Adrenal gland (tissue), 12 donors: ENCODE measurements around the gene SPTBN1. TPM values are rescaled to one million over a fixed set of nuclear protein-coding genes. Genes with fewer than 3 reads are reported as not detected.
A peak's percentile ranks its signal among the peaks of the same experiment; 100 is the strongest.

Experiments used
- DNase-seq, 7 donors: peaks; one replicate each; pipeline ENCODE4 v3.0.0-alpha.2; 2019 to 2020
- H3K27ac ChIP-seq, 5 donors: fragments of 200-600 bp; sonication (generic) in 4 of 5; 1 replicate in 3 of 5; 2 replicates in 2 of 5; pipeline versions ENCODE4 v1.5.1 to v1.8.0; 2016 to 2020; ENCODE audit warnings: mild to moderate bottlenecking in 1 of 5
- H3K27me3 ChIP-seq: fragments of 200-600 bp; 2 replicates; pipeline ENCODE4 v1.8.0; 2021
- H3K36me3 ChIP-seq, 2 donors: fragments of 200-600 bp; replicated peaks in 1 of 2; 1 replicate in 1 of 2; 2 replicates in 1 of 2; pipeline versions ENCODE4 v1.5.1 to v1.8.0; 2018 to 2022
- H3K4me1 ChIP-seq, 2 donors: fragments of 200-600 bp; replicated peaks in 1 of 2; 1 replicate in 1 of 2; 2 replicates in 1 of 2; pipeline versions ENCODE4 v1.5.1 to v1.8.0; 2018 to 2021
- H3K4me3 ChIP-seq, 4 donors: fragments of 200-600 bp; sonication (generic) in 3 of 4; one replicate each; pipeline ENCODE4 v1.5.1; 2016 to 2018
- H3K9me3 ChIP-seq, 3 donors: fragments of 200-600 bp; sonication (generic) in 1 of 3; replicated peaks in 1 of 3; 1 replicate in 2 of 3; 2 replicates in 1 of 3; pipeline versions ENCODE4 v1.5.1 to v1.8.0; 2016 to 2021
- POLR2A ChIP-seq, 2 donors: fragments of 450-650 bp; IDR thresholded peaks; one replicate each; pipeline ENCODE4 v1.6.1; 2017; ENCODE audit warnings: antibody characterized with exemption in 2 of 2, mild to moderate bottlenecking in 2 of 2, moderate library complexity in 1 of 2
- WGBS, 4 donors: extraction: QIAGEN DNeasy Blood & Tissue Kit in 2 of 4; methylation state at CpG; one replicate each; pipeline versions ENCODE4 v1.1.5 to v1.1.7; 2013 to 2017; 5-methylcytosine and 5-hydroxymethylcytosine counted together
- intact Hi-C, 2 donors: fragments of 100-400 bp; cut with DNase I; formaldehyde crosslinking; loops; one replicate each; pipeline versions ENCODE4 v1.14.1 to v1.15.0; 2022 to 2023
- polyA plus RNA-seq, 3 donors: library from polyadenylated mRNA; stranded (reverse); fragments of 200-250 nt in 2 of 3; fragments of 350-450 nt in 1 of 3; fragmentation: Illumina TruSeq in 1 of 3; extraction: RNeasy Lipid Tissue Mini Kit (QIAGEN cat#74804) in 1 of 3; gene quantifications; one replicate each; pipeline ENCODE4 v1.2.3, GENCODE V29; 2013 to 2014
- total RNA-seq, 9 donors: library from RNA; depleted of rRNA in 4 of 9; stranded (reverse); fragments of >200 nt in 4 of 9; fragments of 120-200 nt in 1 of 9; fragmentation: NEBNext Ultra II Directional in 1 of 9; extraction: Animal tissue kit (Norgen Biotek cat#: 25700) in 1 of 9; gene quantifications; one replicate each; pipeline versions ENCODE4 v1.1.0 to v1.2.4, GENCODE V29; 2013 to 2023
- TF ChIP-seq, protein P1 (sequence below), 6 experiments: fragments of 450-650 bp in 4 of 6; fragments of 200-600 bp in 2 of 6; sonication (generic) in 1 of 6; IDR thresholded peaks; 1 replicate in 5 of 6; 2 replicates in 1 of 6; pipeline versions ENCODE4 v1.5.1 to v1.8.0; 2016 to 2021; ENCODE audit warnings: antibody characterized with exemption in 6 of 6, mild to moderate bottlenecking in 2 of 6, moderate library complexity in 1 of 6
- donor health status: healthy with polysubstance abuse.
- donor health status: Bipolar disorder and iron deficiency.
- donor health status: DM: yes; HTN: yes; CAD: no.
- donor health status: DM: no; HTN: no; CAD: no.
- donor health status: DM: no; HTN: no; CAD: no.
- donor health status: DM: yes; HTN: yes; CAD: no.

Gene SPTBN1
- total and polyA plus RNA-seq, 12 donors: 72.9 to 653 (median 493) TPM

DNA sequence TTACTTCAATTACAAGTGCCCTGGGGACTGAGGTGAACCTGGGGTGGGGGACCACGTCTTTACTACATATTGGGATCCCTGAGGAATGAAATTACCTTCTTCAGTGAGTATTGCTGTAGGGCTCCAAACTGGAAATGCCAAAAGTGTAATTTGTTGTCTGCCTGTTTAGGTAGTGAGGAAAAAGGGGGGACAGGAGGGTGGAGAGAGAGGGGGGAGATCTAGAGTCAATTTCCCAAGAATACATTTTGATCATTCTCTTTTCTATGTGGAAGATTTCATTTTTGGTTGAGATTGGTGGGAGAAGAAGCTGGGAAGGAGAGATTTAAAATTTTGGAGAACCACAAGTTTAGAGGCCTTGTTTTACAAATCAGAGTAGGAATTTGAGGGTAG lies 101.1 kb downstream of the SPTBN1 start:
- WGBS, 4 donors: 58 to 69% (median 65%) methylated on average over 1 of the region's 1 CpG
- peak overlapping the region in 1 of 4 donors; percentile 50 for H3K4me3 ChIP-seq

GRCh38 chr2:54557601-54558187 lies 101.6 kb downstream of the SPTBN1 start:
- peak; percentile 67 to 78 (median 73) for DNase-seq
- intact Hi-C loops: no loop called here

More for the DNA sequence above, 101.1 kb downstream of the SPTBN1 start:
- Histone ChIP-seq H3K36me3 (no peaks in the 10 kb centered on the region), H3K27ac (peak overlapping the region; percentile 91 to 98 (median 96)), H3K27me3 (no peaks in the 10 kb centered on the region), H3K9me3 (no peaks in the 10 kb centered on the region), H3K4me1 (peaks cover 25 to 64% of the 10 kb centered on the region in 2 donors)
- TF ChIP-seq, protein P1, sequence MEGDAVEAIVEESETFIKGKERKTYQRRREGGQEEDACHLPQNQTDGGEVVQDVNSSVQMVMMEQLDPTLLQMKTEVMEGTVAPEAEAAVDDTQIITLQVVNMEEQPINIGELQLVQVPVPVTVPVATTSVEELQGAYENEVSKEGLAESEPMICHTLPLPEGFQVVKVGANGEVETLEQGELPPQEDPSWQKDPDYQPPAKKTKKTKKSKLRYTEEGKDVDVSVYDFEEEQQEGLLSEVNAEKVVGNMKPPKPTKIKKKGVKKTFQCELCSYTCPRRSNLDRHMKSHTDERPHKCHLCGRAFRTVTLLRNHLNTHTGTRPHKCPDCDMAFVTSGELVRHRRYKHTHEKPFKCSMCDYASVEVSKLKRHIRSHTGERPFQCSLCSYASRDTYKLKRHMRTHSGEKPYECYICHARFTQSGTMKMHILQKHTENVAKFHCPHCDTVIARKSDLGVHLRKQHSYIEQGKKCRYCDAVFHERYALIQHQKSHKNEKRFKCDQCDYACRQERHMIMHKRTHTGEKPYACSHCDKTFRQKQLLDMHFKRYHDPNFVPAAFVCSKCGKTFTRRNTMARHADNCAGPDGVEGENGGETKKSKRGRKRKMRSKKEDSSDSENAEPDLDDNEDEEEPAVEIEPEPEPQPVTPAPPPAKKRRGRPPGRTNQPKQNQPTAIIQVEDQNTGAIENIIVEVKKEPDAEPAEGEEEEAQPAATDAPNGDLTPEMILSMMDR (IDR thresholded peaks at IDR 0.05): no peak
- no peak for TF ChIP-seq POLR2A (IDR thresholded peaks at IDR 0.05)
- DNase-seq: no peak
- intact Hi-C loops: no loop called here

DNA sequence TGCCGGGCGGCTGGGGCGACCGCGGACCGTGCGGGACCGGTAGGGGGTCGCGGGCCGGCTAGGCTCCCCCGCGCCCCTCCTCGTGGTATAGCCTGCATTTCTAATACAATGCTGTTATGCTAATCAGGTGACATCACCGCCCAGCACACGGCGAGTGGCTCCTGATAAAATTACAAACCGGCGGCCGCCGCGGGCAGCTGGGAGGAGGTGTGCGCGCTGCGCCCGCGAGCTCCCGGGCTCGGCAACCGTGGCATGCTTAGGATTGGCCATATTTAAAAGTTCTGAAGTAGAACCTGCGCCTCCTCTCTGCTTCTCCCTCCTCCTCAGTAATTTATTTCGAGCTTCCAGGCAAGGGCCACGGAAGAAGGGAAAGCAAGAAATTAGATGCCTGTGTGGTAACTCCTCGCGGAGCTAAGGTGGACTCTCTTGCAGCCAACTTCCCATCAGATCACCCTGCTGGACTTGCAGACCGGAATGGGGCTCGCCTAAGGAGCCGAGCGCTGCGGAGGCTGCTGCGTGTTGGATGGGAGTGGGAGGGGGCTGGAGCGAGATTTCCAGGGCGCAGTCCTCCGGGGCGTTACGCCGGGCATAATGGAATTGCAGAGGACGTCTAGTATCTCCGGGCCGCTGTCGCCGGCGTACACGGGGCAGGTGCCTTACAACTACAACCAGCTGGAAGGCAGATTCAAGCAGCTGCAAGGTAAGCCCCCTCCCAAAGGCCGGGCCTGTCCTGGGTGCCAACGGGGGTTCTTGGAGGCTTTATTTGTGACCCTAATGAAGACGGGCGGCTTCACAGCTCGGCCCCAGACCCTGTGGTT lies 102.3 kb downstream of the SPTBN1 start:
- Histone ChIP-seq H3K36me3 (no peaks in the 10 kb centered on the region), H3K9me3 (no peaks in the 10 kb centered on the region), H3K27me3 (no peaks in the 10 kb centered on the region), H3K27ac (peak overlapping the region; percentile 91 to 98 (median 96)), H3K4me3 (peak overlapping the region; percentile 50 to 92 (median 68)), H3K4me1 (peaks cover 35 to 69% of the 10 kb centered on the region in 2 donors)
- TF ChIP-seq, protein P1 (IDR thresholded peaks at IDR 0.05): no peak
- peak in 1 of 2 donors; percentile 91 for TF ChIP-seq POLR2A (IDR thresholded peaks at IDR 0.05)
- DNase-seq: peak; percentile 71 to 89 (median 82)
- 0 to 4% (median 1%) methylated on average over 24 to 59 of the region's 59 CpGs for WGBS, 4 donors
- intact Hi-C loops: no loop called here

More at GRCh38 chr2:54557601-54558187, 101.6 kb downstream of the SPTBN1 start:
- H3K9me3 ChIP-seq: no peaks in the 10 kb centered on the region
- TF ChIP-seq POLR2A (IDR thresholded peaks at IDR 0.05): no peak
- TF ChIP-seq, protein P1 (IDR thresholded peaks at IDR 0.05): peak in 2 of 6 experiments; percentile 11 to 29
- no peaks in the 10 kb centered on the region for H3K36me3 ChIP-seq
- peaks cover 30 to 66% of the 10 kb centered on the region in 2 donors for H3K4me1 ChIP-seq
- H3K4me3 ChIP-seq: peak overlapping the region in 3 of 4 donors; percentile 50 to 92 (median 73)
- peak overlapping the region; percentile 91 to 98 (median 96) for H3K27ac ChIP-seq
- 3 to 7% (median 5%) methylated on average over 16 to 48 of the region's 48 CpGs for WGBS, 4 donors
- no peaks in the 10 kb centered on the region for H3K27me3 ChIP-seq

- no peak for TF ChIP-seq POLR2A (IDR thresholded peaks at IDR 0.05)
- TF ChIP-seq, protein P1 (IDR thresholded peaks at IDR 0.05): no peak
- Histone ChIP-seq H3K9me3 (no peaks in the 10 kb centered on the region), H3K27ac (peak overlapping the region; percentile 91 to 98 (median 96)), H3K36me3 (no peaks in the 10 kb centered on the region), H3K4me3 (peak overlapping the region in 3 of 4 donors; percentile 50 to 92 (median 73)), H3K27me3 (no peaks in the 10 kb centered on the region), H3K4me1 (peaks cover 39 to 75% of the 10 kb centered on the region in 2 donors)
- WGBS, 4 donors: 3 to 14% (median 10%) methylated on average over 5 of the region's 5 CpGs
- no peak for DNase-seq
- intact Hi-C loops: no loop called here
Measured at GRCh38 chr2:54559006-54559445, 102.9 kb downstream of the SPTBN1 start.
